ENCODE measurements around the gene MRTFB. TPM values are rescaled to one million over a fixed set of nuclear protein-coding genes. Genes with fewer than 3 reads are reported as not detected.

Gene MRTFB
- total RNA-seq, 1 donor = 11.6 TPM

DNA sequence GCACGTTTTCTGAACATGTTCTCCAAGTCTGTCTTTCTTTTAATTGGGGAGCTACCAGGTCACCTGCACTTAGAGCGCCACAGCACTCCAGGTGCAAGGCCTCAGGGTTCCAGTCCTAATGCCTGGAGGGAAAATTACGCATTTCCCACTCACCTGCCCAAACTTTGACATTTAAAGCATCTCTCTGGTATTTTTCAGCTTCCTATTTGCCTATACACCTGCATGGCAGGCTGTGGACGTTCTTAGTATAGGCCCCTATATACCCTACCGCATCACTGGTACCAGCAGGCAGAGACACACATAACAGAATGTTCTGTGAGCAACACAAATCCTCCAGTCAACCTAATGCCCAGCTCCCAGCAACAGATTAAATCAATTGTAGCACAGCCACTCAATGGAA lies 213.3 kb downstream of the MRTFB start:
- Histone ChIP-seq H3K27me3 (ENCODE audit: insufficient read depth, low read length) (no peaks in the 10 kb centered on the region), H3K4me1 (ENCODE audit: insufficient read depth, low read length) (peaks cover 8% of the 10 kb centered on the region), H3K27ac (ENCODE audit: low read depth, low read length) (no peak overlapping the region), H3K4me2 (ENCODE audit: insufficient read depth, low read length) (peak overlapping the region; percentile 95), H3K79me2 (ENCODE audit: insufficient read depth, low read length) (no peaks in the 10 kb centered on the region), H2AFZ (ENCODE audit: low read length) (no peak overlapping the region), H3K36me3 (ENCODE audit: insufficient read depth, low read length) (no peaks in the 10 kb centered on the region), H3K9me3 (ENCODE audit: low read depth, low read length) (no peaks in the 10 kb centered on the region), H3K4me3 (ENCODE audit: insufficient read depth, low read length) (no peak overlapping the region), H4K20me1 (ENCODE audit: insufficient read depth, low read length) (no peaks in the 10 kb centered on the region)
- TF ChIP-seq, protein P1, sequence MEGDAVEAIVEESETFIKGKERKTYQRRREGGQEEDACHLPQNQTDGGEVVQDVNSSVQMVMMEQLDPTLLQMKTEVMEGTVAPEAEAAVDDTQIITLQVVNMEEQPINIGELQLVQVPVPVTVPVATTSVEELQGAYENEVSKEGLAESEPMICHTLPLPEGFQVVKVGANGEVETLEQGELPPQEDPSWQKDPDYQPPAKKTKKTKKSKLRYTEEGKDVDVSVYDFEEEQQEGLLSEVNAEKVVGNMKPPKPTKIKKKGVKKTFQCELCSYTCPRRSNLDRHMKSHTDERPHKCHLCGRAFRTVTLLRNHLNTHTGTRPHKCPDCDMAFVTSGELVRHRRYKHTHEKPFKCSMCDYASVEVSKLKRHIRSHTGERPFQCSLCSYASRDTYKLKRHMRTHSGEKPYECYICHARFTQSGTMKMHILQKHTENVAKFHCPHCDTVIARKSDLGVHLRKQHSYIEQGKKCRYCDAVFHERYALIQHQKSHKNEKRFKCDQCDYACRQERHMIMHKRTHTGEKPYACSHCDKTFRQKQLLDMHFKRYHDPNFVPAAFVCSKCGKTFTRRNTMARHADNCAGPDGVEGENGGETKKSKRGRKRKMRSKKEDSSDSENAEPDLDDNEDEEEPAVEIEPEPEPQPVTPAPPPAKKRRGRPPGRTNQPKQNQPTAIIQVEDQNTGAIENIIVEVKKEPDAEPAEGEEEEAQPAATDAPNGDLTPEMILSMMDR (IDR thresholded peaks at IDR 0.05; ENCODE audit: extremely low read depth, low read depth, low read length) = no peak
- no peak for DNase-seq (ENCODE audit: insufficient read length, low spot score, missing footprints)

DNA sequence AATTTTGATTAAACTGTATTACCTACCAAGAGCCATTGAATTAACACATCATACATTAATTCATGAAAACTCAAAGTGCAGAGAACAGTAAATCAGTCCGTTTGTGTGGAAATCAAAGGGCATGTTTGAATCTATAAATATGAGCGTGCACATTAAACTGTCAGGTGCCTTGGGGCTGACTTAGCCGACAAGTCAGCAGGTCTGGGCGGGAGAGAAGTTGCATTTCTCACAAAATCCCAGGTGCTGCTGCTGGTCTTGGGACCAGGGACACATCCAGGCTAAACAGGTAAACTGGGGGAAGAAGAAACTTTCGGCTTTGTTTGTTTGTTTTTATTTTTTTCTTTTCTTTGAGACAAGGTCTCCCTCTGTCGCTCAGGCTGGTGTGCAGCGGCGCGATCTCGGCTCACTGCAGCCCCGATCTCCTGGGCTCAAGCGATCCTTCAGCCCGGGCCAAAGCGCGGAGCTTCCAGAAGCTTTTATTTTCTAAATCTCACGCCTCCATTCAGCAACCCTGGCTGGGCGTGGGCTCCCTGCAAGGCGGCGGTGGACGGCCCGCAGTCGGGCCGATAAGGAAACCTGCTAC lies 213.9 kb downstream of the MRTFB start:
- Histone ChIP-seq H3K4me1 (ENCODE audit: insufficient read depth, low read length) (peaks cover 7% of the 10 kb centered on the region), H2AFZ (ENCODE audit: low read length) (peak overlapping the region; percentile 98), H3K36me3 (ENCODE audit: insufficient read depth, low read length) (no peaks in the 10 kb centered on the region), H4K20me1 (ENCODE audit: insufficient read depth, low read length) (no peaks in the 10 kb centered on the region), H3K4me2 (ENCODE audit: insufficient read depth, low read length) (peak overlapping the region; percentile 95), H3K27me3 (ENCODE audit: insufficient read depth, low read length) (no peaks in the 10 kb centered on the region), H3K27ac (ENCODE audit: low read depth, low read length) (peak overlapping the region; percentile 41), H3K79me2 (ENCODE audit: insufficient read depth, low read length) (no peaks in the 10 kb centered on the region), H3K9me3 (ENCODE audit: low read depth, low read length) (peaks cover 5% of the 10 kb centered on the region), H3K4me3 (ENCODE audit: insufficient read depth, low read length) (peak overlapping the region; percentile 91)
- TF ChIP-seq, protein P1 (IDR thresholded peaks at IDR 0.05; ENCODE audit: extremely low read depth, low read depth, low read length) = peak; percentile 39
- peak; percentile 90 for DNase-seq (ENCODE audit: insufficient read length, low spot score, missing footprints)

DNA sequence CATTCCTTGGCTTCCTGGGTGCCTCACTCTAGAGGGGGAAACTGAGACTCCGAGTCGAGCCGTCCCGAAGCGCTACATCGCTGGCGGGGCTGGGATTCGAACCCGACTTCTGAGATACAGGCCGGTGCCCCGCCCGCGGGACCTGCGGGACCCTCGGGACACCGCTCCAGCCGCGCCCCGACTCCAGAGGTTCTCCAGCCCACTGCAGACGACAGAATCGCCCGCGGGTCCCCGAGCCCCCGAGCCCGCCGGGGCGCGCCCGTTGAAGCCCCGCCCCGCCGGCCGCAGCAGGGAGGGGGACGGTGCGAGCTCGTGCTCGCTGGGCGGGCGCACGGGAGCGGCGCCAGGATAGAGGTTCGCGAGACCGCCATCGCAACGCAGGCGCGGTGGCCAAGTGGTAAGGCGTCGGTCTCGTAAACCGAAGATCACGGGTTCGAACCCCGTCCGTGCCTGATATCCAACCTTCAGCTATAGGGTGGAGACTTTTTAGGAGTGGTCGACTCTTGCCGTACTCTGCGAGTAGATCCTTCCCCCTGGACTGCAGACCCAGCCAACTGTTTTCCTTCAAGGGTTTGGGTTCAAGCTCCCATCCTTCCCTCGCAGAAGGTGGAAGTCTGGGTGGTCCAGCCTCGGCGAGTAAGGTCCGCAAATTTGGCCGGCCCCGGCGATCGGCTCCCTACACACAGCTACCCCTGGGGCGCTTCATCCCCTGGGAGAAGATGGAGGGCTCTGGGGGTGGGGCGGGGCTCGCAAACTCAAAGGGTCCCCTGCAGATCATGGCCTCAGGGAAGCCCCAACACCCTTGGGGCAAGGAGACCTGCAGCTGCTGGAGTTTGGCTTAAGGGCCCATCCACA lies 214.6 kb downstream of the MRTFB start:
- H3K27me3 ChIP-seq (ENCODE audit: insufficient read depth, low read length) = no peaks in the 10 kb centered on the region
- H3K36me3 ChIP-seq (ENCODE audit: insufficient read depth, low read length) = no peaks in the 10 kb centered on the region
- peaks cover 5% of the 10 kb centered on the region for H3K9me3 ChIP-seq (ENCODE audit: low read depth, low read length)
- no peaks in the 10 kb centered on the region for H4K20me1 ChIP-seq (ENCODE audit: insufficient read depth, low read length)
- TF ChIP-seq, protein P1 (IDR thresholded peaks at IDR 0.05; ENCODE audit: extremely low read depth, low read depth, low read length) = no peak
- H3K4me2 ChIP-seq (ENCODE audit: insufficient read depth, low read length) = peak overlapping the region; percentile 95
- H3K27ac ChIP-seq (ENCODE audit: low read depth, low read length) = peak overlapping the region; percentile 41
- H2AFZ ChIP-seq (ENCODE audit: low read length) = peak overlapping the region; percentile 98
- peaks cover 3% of the 10 kb centered on the region for H3K4me1 ChIP-seq (ENCODE audit: insufficient read depth, low read length)
- DNase-seq (ENCODE audit: insufficient read length, low spot score, missing footprints) = peak; percentile 95
- H3K4me3 ChIP-seq (ENCODE audit: insufficient read depth, low read length) = peak overlapping the region; percentile 91
- no peaks in the 10 kb centered on the region for H3K79me2 ChIP-seq (ENCODE audit: insufficient read depth, low read length)

All from osteoblast (primary cell).